ENCODE data around the gene CHST1. TPM values are rescaled to one million over a fixed set of nuclear protein-coding genes. Genes with fewer than 3 reads are reported as not detected.

CHST1 gene
- total and polyA plus RNA-seq, 4 donors: 6.0 to 31.0 (median 13.1) TPM

- Histone ChIP-seq H3K27me3 (ENCODE audit: control insufficient read depth in 1 of 2, insufficient read depth in 2 of 2, low read length in 1 of 2) (no peaks in the 10 kb centered on the region), H3K9me3 (ENCODE audit: control insufficient read depth, low read length) (peaks cover 7% of the 10 kb centered on the region), H3K4me1 (ENCODE audit: control insufficient read depth in 1 of 2, insufficient read depth in 2 of 2, low read length in 2 of 2) (no peaks in the 10 kb centered on the region), H3K4me3 (ENCODE audit: low read length in 2 of 2) (no peak overlapping the region), H3K36me3 (ENCODE audit: control insufficient read depth in 1 of 2, insufficient read depth in 2 of 2, low read length in 1 of 2) (no peaks in the 10 kb centered on the region), H3K27ac (ENCODE audit: low read depth in 1 of 2, low read length in 2 of 2) (no peak overlapping the region)
- DNase-seq (no peak), ATAC-seq (ENCODE audit: low FRiP score) (no peak)
- intact Hi-C loops (cut with DNase I): no loop called here
- WGBS, 2 donors: 92 to 93% methylated on average over 3 of the region's 3 CpGs
Measured at GRCh38 chr11:45620243-45620642, 45.2 kb downstream of the CHST1 start.

- DNase-seq: no peak
Measured at GRCh38 chr11:45618897-45619296, 46.5 kb downstream of the CHST1 start.

GRCh38 chr11:45617871-45618601 is 47.4 kb downstream of the CHST1 start:
- DNase-seq (no peak), ATAC-seq (ENCODE audit: low FRiP score) (no peak)
- Histone ChIP-seq H3K9me3 (ENCODE audit: control insufficient read depth, low read length) (peaks cover 7% of the 10 kb centered on the region), H3K4me1 (ENCODE audit: control insufficient read depth in 1 of 2, insufficient read depth in 2 of 2, low read length in 2 of 2) (no peaks in the 10 kb centered on the region), H3K27ac (ENCODE audit: low read depth in 1 of 2, low read length in 2 of 2) (no peak overlapping the region), H3K27me3 (ENCODE audit: control insufficient read depth in 1 of 2, insufficient read depth in 2 of 2, low read length in 1 of 2) (no peaks in the 10 kb centered on the region), H3K4me3 (ENCODE audit: low read length in 2 of 2) (no peak overlapping the region), H3K36me3 (ENCODE audit: control insufficient read depth in 1 of 2, insufficient read depth in 2 of 2, low read length in 1 of 2) (no peaks in the 10 kb centered on the region)
- intact Hi-C loops (cut with DNase I): no loop called here
- WGBS, 2 donors: 67% methylated on average over 9 of the region's 9 CpGs

More at GRCh38 chr11:45618897-45619296, 46.5 kb downstream of the CHST1 start:
- Histone ChIP-seq H3K36me3 (ENCODE audit: control insufficient read depth in 1 of 2, insufficient read depth in 2 of 2, low read length in 1 of 2) (no peaks in the 10 kb centered on the region), H3K9me3 (ENCODE audit: control insufficient read depth, low read length) (peaks cover 7% of the 10 kb centered on the region), H3K27me3 (ENCODE audit: control insufficient read depth in 1 of 2, insufficient read depth in 2 of 2, low read length in 1 of 2) (no peaks in the 10 kb centered on the region), H3K4me1 (ENCODE audit: control insufficient read depth in 1 of 2, insufficient read depth in 2 of 2, low read length in 2 of 2) (no peaks in the 10 kb centered on the region), H3K27ac (ENCODE audit: low read depth in 1 of 2, low read length in 2 of 2) (no peak overlapping the region), H3K4me3 (ENCODE audit: low read length in 2 of 2) (no peak overlapping the region)
- intact Hi-C loops (cut with DNase I): no loop called here
- no peak for ATAC-seq (ENCODE audit: low FRiP score)

GRCh38 chr11:45616802-45617549 is 48.4 kb downstream of the CHST1 start:
- 85 to 88% methylated on average over 8 of the region's 8 CpGs for WGBS, 2 donors
- no peaks in the 10 kb centered on the region for H3K27me3 ChIP-seq (ENCODE audit: control insufficient read depth in 1 of 2, insufficient read depth in 2 of 2, low read length in 1 of 2)
- peaks cover 7% of the 10 kb centered on the region for H3K9me3 ChIP-seq (ENCODE audit: control insufficient read depth, low read length)
- no peak overlapping the region for H3K27ac ChIP-seq (ENCODE audit: low read depth in 1 of 2, low read length in 2 of 2)
- DNase-seq: no peak
- H3K4me1 ChIP-seq (ENCODE audit: control insufficient read depth in 1 of 2, insufficient read depth in 2 of 2, low read length in 2 of 2): no peaks in the 10 kb centered on the region
- ATAC-seq (ENCODE audit: low FRiP score): no peak
- no peak overlapping the region for H3K4me3 ChIP-seq (ENCODE audit: low read length in 2 of 2)
- no peaks in the 10 kb centered on the region for H3K36me3 ChIP-seq (ENCODE audit: control insufficient read depth in 1 of 2, insufficient read depth in 2 of 2, low read length in 1 of 2)
- intact Hi-C loops (cut with DNase I): no loop called here

GRCh38 chr11:45615182-45615792 is 50.1 kb downstream of the CHST1 start:
- Histone ChIP-seq H3K27me3 (ENCODE audit: control insufficient read depth in 1 of 2, insufficient read depth in 2 of 2, low read length in 1 of 2) (no peaks in the 10 kb centered on the region), H3K36me3 (ENCODE audit: control insufficient read depth in 1 of 2, insufficient read depth in 2 of 2, low read length in 1 of 2) (no peaks in the 10 kb centered on the region), H3K27ac (ENCODE audit: low read depth in 1 of 2, low read length in 2 of 2) (no peak overlapping the region), H3K4me1 (ENCODE audit: control insufficient read depth in 1 of 2, insufficient read depth in 2 of 2, low read length in 2 of 2) (no peaks in the 10 kb centered on the region), H3K9me3 (ENCODE audit: control insufficient read depth, low read length) (peaks cover 4% of the 10 kb centered on the region), H3K4me3 (ENCODE audit: low read length in 2 of 2) (no peak overlapping the region)
- WGBS, 2 donors: 78 to 80% methylated on average over 4 of the region's 4 CpGs
- ATAC-seq (ENCODE audit: low FRiP score): no peak
- intact Hi-C loops (cut with DNase I): no loop called here
- no peak for DNase-seq

- DNase-seq (no peak), ATAC-seq (ENCODE audit: low FRiP score) (no peak)
- Histone ChIP-seq H3K36me3 (ENCODE audit: control insufficient read depth in 1 of 2, insufficient read depth in 2 of 2, low read length in 1 of 2) (no peaks in the 10 kb centered on the region), H3K27ac (ENCODE audit: low read depth in 1 of 2, low read length in 2 of 2) (no peak overlapping the region), H3K4me1 (ENCODE audit: control insufficient read depth in 1 of 2, insufficient read depth in 2 of 2, low read length in 2 of 2) (no peaks in the 10 kb centered on the region), H3K27me3 (ENCODE audit: control insufficient read depth in 1 of 2, insufficient read depth in 2 of 2, low read length in 1 of 2) (no peaks in the 10 kb centered on the region), H3K9me3 (ENCODE audit: control insufficient read depth, low read length) (peaks cover 2% of the 10 kb centered on the region), H3K4me3 (ENCODE audit: low read length in 2 of 2) (no peak overlapping the region)
- intact Hi-C loops (cut with DNase I): no loop called here
- 55 to 59% methylated on average over 6 of the region's 6 CpGs for WGBS, 2 donors
Measured at GRCh38 chr11:45614196-45614828, 51.1 kb downstream of the CHST1 start.

GRCh38 chr11:45610627-45611026 is 54.8 kb downstream of the CHST1 start:
- intact Hi-C loops (cut with DNase I): no loop called here
- Histone ChIP-seq H3K4me3 (ENCODE audit: low read length in 2 of 2) (no peak overlapping the region), H3K27me3 (ENCODE audit: control insufficient read depth in 1 of 2, insufficient read depth in 2 of 2, low read length in 1 of 2) (no peaks in the 10 kb centered on the region), H3K36me3 (ENCODE audit: control insufficient read depth in 1 of 2, insufficient read depth in 2 of 2, low read length in 1 of 2) (no peaks in the 10 kb centered on the region), H3K9me3 (ENCODE audit: control insufficient read depth, low read length) (peaks cover 1% of the 10 kb centered on the region), H3K4me1 (ENCODE audit: control insufficient read depth in 1 of 2, insufficient read depth in 2 of 2, low read length in 2 of 2) (no peaks in the 10 kb centered on the region), H3K27ac (ENCODE audit: low read depth in 1 of 2, low read length in 2 of 2) (no peak overlapping the region)
- 60 to 64% methylated on average over 3 of the region's 3 CpGs for WGBS, 2 donors
- ATAC-seq (ENCODE audit: low FRiP score) (no peak), DNase-seq (no peak)

- DNase-seq (no peak), ATAC-seq (ENCODE audit: low FRiP score) (no peak)
- whole genome bisulfite sequencing, 2 donors: 40 to 43% methylated on average over 2 of the region's 2 CpGs
- Histone ChIP-seq H3K4me3 (ENCODE audit: low read length in 2 of 2) (no peak overlapping the region), H3K27ac (ENCODE audit: low read depth in 1 of 2, low read length in 2 of 2) (no peak overlapping the region), H3K9me3 (ENCODE audit: control insufficient read depth, low read length) (peaks cover 1% of the 10 kb centered on the region), H3K27me3 (ENCODE audit: control insufficient read depth in 1 of 2, insufficient read depth in 2 of 2, low read length in 1 of 2) (no peaks in the 10 kb centered on the region), H3K4me1 (ENCODE audit: control insufficient read depth in 1 of 2, insufficient read depth in 2 of 2, low read length in 2 of 2) (no peaks in the 10 kb centered on the region), H3K36me3 (ENCODE audit: control insufficient read depth in 1 of 2, insufficient read depth in 2 of 2, low read length in 1 of 2) (no peaks in the 10 kb centered on the region)
- intact Hi-C loops (cut with DNase I): no loop called here
Measured at GRCh38 chr11:45609902-45610301, 55.5 kb downstream of the CHST1 start.

Data from aorta (tissue), 5 donors.